OCI-LY3 (cell line): ENCODE results near the gene IFITM1.
A peak's percentile ranks its signal among the peaks of the same experiment; 100 is the strongest.
"Not testable (repeated sequence)": the region's sequence is repeated elsewhere in the genome, so short reads cannot be mapped to it uniquely, and the experiment has no call there.

Experiments
- H2AFZ ChIP-seq: fragments of 200-600, 300-600 bp; shearing (Covaris generic); 2 replicates; pipeline ENCODE4 v1.6.0; 2014; ENCODE audit warnings: antibody characterized with exemption, low read depth, low read length
- H3K27ac ChIP-seq: fragments of 200-600, 300-600 bp; sonication (generic); 2 replicates; pipeline ENCODE4 v1.5.1; 2014; ENCODE audit warnings: mild to moderate bottlenecking, low read length, moderate library complexity, mixed read lengths
- H3K27me3 ChIP-seq: fragments of 200-600, 300-600 bp; sonication (generic); 2 replicates; pipeline ENCODE4 v1.6.1; 2014; ENCODE audit warnings: low read depth, low read length, mixed read lengths
- H3K36me3 ChIP-seq: fragments of 200-600, 300-600 bp; sonication (generic); replicated peaks from 2 replicates; pipeline ENCODE3; 2014; ENCODE audit warnings: low read depth, low read length, mixed read lengths
- H3K4me1 ChIP-seq: fragments of 300-600, 200-600 bp; sonication (generic); 2 replicates; pipeline ENCODE4 v1.6.1; 2014; ENCODE audit warnings: low read length, mixed read lengths
- H3K4me2 ChIP-seq: fragments of 200-600, 300-600 bp; sonication (generic); 2 replicates; pipeline ENCODE4 v1.6.1; 2014; ENCODE audit warnings: low read length, mixed read lengths
- H3K4me3 ChIP-seq: fragments of 300-600, 200-600 bp; sonication (generic); 2 replicates; pipeline ENCODE4 v1.5.1; 2014; ENCODE audit warnings: antibody characterized with exemption, mild to moderate bottlenecking, low read length, moderate library complexity
- H3K79me2 ChIP-seq: fragments of 300-600, 200-600 bp; shearing (Covaris generic); 2 replicates; pipeline ENCODE4 v1.6.1; 2014; ENCODE audit warnings: mild to moderate bottlenecking, low read length, mixed read lengths
- H3K9ac ChIP-seq: fragments of 300-600, 200-600 bp; shearing (Covaris generic); 2 replicates; pipeline ENCODE4 v1.6.0; 2014; ENCODE audit warnings: mild to moderate bottlenecking, low read length, moderate library complexity
- H3K9me3 ChIP-seq: fragments of 200-600, 300-600 bp; shearing (Covaris generic); 2 replicates; pipeline ENCODE4 v1.6.1; 2014; ENCODE audit warnings: low read length, mixed read lengths; ENCODE audit not compliant: insufficient read depth
- H4K20me1 ChIP-seq: fragments of 200-600, 300-600 bp; sonication (generic); 2 replicates; pipeline ENCODE4 v1.6.1; 2016; ENCODE audit warnings: low read length, mixed read lengths; ENCODE audit not compliant: insufficient read depth
- CTCF ChIP-seq: fragments of 200-600, 300-600 bp; sonication (generic); IDR thresholded peaks from 2 replicates; pipeline ENCODE4 v1.5.1; 2014; ENCODE audit warnings: antibody characterized with exemption, low read length, low read depth
- EZH2phosphoT487 ChIP-seq: fragments of 200-600 bp; shearing (Covaris generic); IDR thresholded peaks from 2 replicates; pipeline ENCODE4 v1.6.1; 2018; ENCODE audit warnings: antibody characterized with exemption, mixed run types, low read depth

Gene IFITM1

GRCh38 chr11:313787-314553 is at the start of gene IFITM1:
Gene IFITM1, plus strand, starts transcription at chr11:314040. Its CDS starts 131 bp downstream, at chr11:314171.
- no peak within 1 kb of the TSS for H2AFZ ChIP-seq
- H3K9ac ChIP-seq = no peak within 1 kb of the TSS
- H3K4me2 ChIP-seq = no peak within 1 kb of the TSS
- H3K27ac ChIP-seq = no peak within 1 kb of the TSS
- H3K4me1 ChIP-seq = peaks cover 12% of the 10 kb centered on the region
- H3K27me3 ChIP-seq = peaks cover 7% of the 10 kb centered on the region; the same call in 1 of the 2 replicates
- no peak within 1 kb of the TSS for H3K4me3 ChIP-seq
- TF ChIP-seq CTCF (no peak), EZH2phosphoT487 (no peak)
- no peaks in the 10 kb centered on the region for H3K36me3 ChIP-seq
- no peaks in the 10 kb centered on the region for H3K9me3 ChIP-seq
- no peaks in the 10 kb centered on the region for H4K20me1 ChIP-seq
- no peaks in the 10 kb centered on the region for H3K79me2 ChIP-seq

DNA sequence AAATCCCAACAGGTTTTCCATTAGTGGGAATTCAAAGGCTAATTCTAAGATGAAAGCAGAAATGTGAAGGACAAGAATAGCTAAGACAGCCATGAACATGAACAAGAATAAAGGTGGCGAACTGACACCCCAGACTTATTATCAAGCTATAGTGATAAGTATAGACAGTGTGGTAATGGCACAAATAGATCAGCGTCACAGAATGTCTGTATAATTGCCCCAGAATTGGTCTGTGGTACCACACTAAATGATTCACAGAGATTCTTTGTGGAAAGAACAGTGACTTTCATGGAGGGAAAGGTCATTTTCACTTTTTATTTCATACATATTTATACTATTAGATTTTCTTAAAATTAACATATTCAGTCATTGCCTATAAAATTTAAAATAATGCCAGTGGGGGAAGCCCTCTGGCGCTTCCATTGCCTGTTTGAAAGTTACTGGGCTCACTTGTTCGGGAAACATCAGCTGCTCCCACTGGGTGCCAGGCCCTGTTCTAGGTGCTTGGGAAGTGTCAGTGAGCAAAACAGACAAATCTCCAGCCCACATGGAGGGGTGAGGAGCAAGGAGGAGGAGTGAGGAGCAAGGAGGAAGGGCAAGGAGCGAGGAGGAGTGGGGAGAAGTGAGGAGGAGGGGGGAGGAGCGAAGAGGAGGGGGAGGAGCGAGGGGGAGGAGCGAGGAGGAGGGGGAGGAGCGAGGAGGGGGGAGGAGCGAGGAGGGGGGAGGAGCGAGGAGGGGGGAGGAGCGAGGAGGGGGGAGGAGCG is 47.0 kb upstream of the IFITM1 start:
- peaks cover 10% of the 10 kb centered on the region; the same call in 1 of the 2 replicates for H3K79me2 ChIP-seq
- H3K4me2 ChIP-seq = peak overlapping the region; percentile 63
- H3K4me3 ChIP-seq = peak overlapping the region; percentile 66
- H3K9ac ChIP-seq = no peak overlapping the region
- H3K4me1 ChIP-seq = peaks cover 40% of the 10 kb centered on the region
- no peak for TF ChIP-seq CTCF
- H3K27ac ChIP-seq = no peak overlapping the region
- no peak overlapping the region; the same call in 1 of the 2 replicates for H2AFZ ChIP-seq
- no peaks in the 10 kb centered on the region for H3K36me3 ChIP-seq
- H3K9me3 ChIP-seq = no peaks in the 10 kb centered on the region
- H3K27me3 ChIP-seq = no peaks in the 10 kb centered on the region
- no peaks in the 10 kb centered on the region for H4K20me1 ChIP-seq

DNA sequence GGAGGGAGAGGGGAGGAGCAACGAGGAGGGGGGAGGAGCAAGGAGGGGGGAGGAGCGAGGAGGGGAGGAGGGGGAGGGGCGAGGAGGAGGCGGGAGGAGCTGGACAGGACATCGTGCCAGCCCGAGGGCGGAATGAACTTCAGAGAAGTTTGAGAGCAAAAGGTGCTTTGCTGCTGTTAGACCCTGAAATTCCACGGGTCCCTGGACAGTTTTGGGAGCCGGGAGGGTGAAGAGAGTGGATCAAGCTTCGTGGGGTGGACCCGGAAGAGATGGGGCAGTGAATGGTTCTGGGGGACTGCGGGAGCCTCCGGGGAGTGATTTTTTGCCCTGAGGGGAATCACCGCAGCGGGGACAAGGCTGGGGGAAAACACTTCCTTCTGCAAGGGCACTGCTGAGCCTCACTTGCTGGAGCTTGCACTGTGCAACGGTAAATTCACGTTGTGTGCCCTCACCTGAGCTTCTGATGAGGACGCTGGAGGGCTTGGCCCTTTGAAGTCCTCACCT is 46.3 kb upstream of the IFITM1 start:
- no peak overlapping the region; the same call in 1 of the 2 replicates for H2AFZ ChIP-seq
- no peaks in the 10 kb centered on the region for H4K20me1 ChIP-seq
- H3K4me2 ChIP-seq = peak overlapping the region; percentile 100
- H3K9me3 ChIP-seq = no peaks in the 10 kb centered on the region
- no peaks in the 10 kb centered on the region for H3K27me3 ChIP-seq
- peak overlapping the region; percentile 100 for H3K9ac ChIP-seq
- TF ChIP-seq CTCF = no peak
- no peak for TF ChIP-seq EZH2phosphoT487
- H3K27ac ChIP-seq = peak overlapping the region; percentile 97
- H3K4me1 ChIP-seq = peaks cover 35% of the 10 kb centered on the region
- peaks cover 10% of the 10 kb centered on the region; the same call in 1 of the 2 replicates for H3K79me2 ChIP-seq
- peak overlapping the region; percentile 96 for H3K4me3 ChIP-seq
- H3K36me3 ChIP-seq = no peaks in the 10 kb centered on the region

DNA sequence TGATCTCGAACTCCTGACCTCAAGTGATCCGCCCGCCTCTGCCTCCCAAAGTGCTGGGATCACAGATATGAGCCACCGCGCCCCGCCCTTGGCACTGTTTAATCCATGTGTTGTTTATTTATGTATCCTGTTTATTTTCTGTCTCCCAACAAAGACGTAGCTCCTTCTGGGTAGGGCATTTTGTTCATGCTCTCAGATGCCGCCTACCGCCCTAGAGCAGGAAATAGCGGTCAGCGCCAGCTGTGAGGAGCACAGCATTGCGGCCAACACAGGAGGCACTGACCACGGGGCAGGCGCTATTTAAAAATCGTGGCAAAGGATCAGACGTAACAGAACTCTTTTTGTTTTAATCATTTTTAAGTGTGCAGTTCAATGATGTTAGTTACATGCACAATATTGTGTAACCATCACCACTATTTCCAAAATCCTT is 45.1 kb upstream of the IFITM1 start:
- H3K27me3 ChIP-seq, H3K79me2 ChIP-seq, H3K9me3 ChIP-seq, H3K36me3 ChIP-seq, H2AFZ ChIP-seq, H4K20me1 ChIP-seq: not testable (repeated sequence)
- TF ChIP-seq CTCF = peak; percentile 24; the same call in 1 of the 2 replicates
- Histone ChIP-seq H3K9ac (peak overlapping the region; percentile 100), H3K4me3 (peak overlapping the region; percentile 96), H3K4me1 (peaks cover 35% of the 10 kb centered on the region), H3K27ac (peak overlapping the region; percentile 97), H3K4me2 (peak overlapping the region; percentile 100)
